K562 (cell line): Measurements from ENCODE around the gene ARAP1. TPM values are rescaled to one million over a fixed set of nuclear protein-coding genes. Genes with fewer than 3 reads are reported as not detected.
A peak's percentile ranks its signal among the peaks of the same experiment; 100 is the strongest.

ENCODE experiments used
- ELF4 ChIP-seq: fragments of 450-650 bp; formaldehyde crosslinking; IDR thresholded peaks from 2 replicates; pipeline ENCODE4 v1.4.0; 2022; ENCODE audit warnings: missing genetic modification characterization
- FOXA3 ChIP-seq, 2 experiments: fragments of 450-650 bp in 1 of 2; sonication (generic) in 1 of 2; formaldehyde crosslinking; IDR thresholded peaks in 1 of 2; conservative IDR thresholded peaks in 1 of 2; 2 replicates each; pipeline versions ENCODE4 v1.4.0 to v1.8.0; 2020 to 2022; ENCODE audit warnings: mild to moderate bottlenecking in 2 of 2, missing genetic modification reagents in 1 of 2
- JUND ChIP-seq, 2 experiments: IDR thresholded peaks; 2 replicates in 1 of 2; 3 replicates in 1 of 2; pipeline ENCODE4 v1.6.1; 2011; ENCODE audit warnings: borderline replicate concordance in 2 of 2, low read depth in 2 of 2, low read length in 2 of 2, improper control_type of control experiment in 1 of 2, missing biosample characterization in 1 of 2, missing genetic modification characterization in 1 of 2, missing genetic modification reagents in 1 of 2
- SETDB1 ChIP-seq: IDR thresholded peaks from one replicate; pipeline ENCODE4 v1.6.1; 2012; ENCODE audit warnings: low read length, control low read depth, inconsistent platforms
- SIRT6 ChIP-seq: IDR thresholded peaks from one replicate; pipeline ENCODE4 v1.6.1; 2012; ENCODE audit warnings: low read depth, mild to moderate bottlenecking, control low read depth, inconsistent platforms, low read length, moderate library complexity
- SP1 ChIP-seq: sonication (generic); formaldehyde crosslinking; IDR thresholded peaks from 2 replicates; pipeline ENCODE4 v1.8.1; 2022; ENCODE audit warnings: mild to moderate bottlenecking, missing genetic modification reagents
- TAF15 ChIP-seq: fragments of 200-400 bp; formaldehyde crosslinking; IDR thresholded peaks from 2 replicates; pipeline ENCODE4 v1.6.1; 2017; ENCODE audit warnings: mild to moderate bottlenecking, low read depth, low read length, moderate library complexity
- TOE1 ChIP-seq, 2 experiments: fragments of 450-650 bp in 1 of 2; sonication (generic) in 1 of 2; formaldehyde crosslinking in 1 of 2; IDR thresholded peaks; 2 replicates each; pipeline versions ENCODE4 v1.7.1 to v1.8.0; 2016 to 2022; ENCODE audit warnings: borderline replicate concordance in 2 of 2, mild to moderate bottlenecking in 2 of 2, antibody characterized with exemption in 1 of 2, inconsistent platforms in 1 of 2, low read depth in 1 of 2, missing genetic modification reagents in 1 of 2, moderate library complexity in 1 of 2
- polyA plus RNA-seq, 8 experiments: library from polyadenylated mRNA; depleted of rRNA in 4 of 8; stranded (reverse) in 5 of 8; unstranded in 3 of 8; fragments of >200 nt; fragmentation: Nextera tagmentation in 2 of 8; fragmentation: Illumina TruSeq in 1 of 8; extraction: Ambion mirVana in 2 of 8; extraction: Trizol in 1 of 8; gene quantifications; 2 replicates each; pipeline versions ENCODE4 v1.2.1 to v1.2.3, GENCODE V29; 2011 to 2014; ENCODE audit warnings: inconsistent platforms in 1 of 8, missing spikeins in 1 of 8
- total RNA-seq, 7 experiments: library from RNA; depleted of rRNA in 6 of 7; stranded (reverse); fragments of >200 nt in 6 of 7; fragmentation: Illumina TruSeq in 2 of 7; extraction: Trizol in 2 of 7; gene quantifications; 2 replicates each; pipeline versions ENCODE4 v1.2.1 to v1.2.3, GENCODE V29; 2011 to 2021; ENCODE audit warnings: low replicate concordance in 1 of 7
- TF ChIP-seq, protein P1 (sequence below): fragments of 250-450 bp; sonication (Bioruptor Pico); IDR thresholded peaks from 2 replicates; pipeline ENCODE4 v1.4.0; 2020; ENCODE audit warnings: mild to moderate bottlenecking, moderate library complexity, borderline replicate concordance
- TF ChIP-seq, protein P2 (sequence below): fragments of 250-450 bp; sonication (Bioruptor Pico); IDR thresholded peaks from 2 replicates; pipeline ENCODE4 v1.8.0; 2022; ENCODE audit warnings: moderate library complexity, mild to moderate bottlenecking, inconsistent platforms
- TF ChIP-seq, protein P3 (sequence below): fragments of 450-650 bp; IDR thresholded peaks from 2 replicates; pipeline ENCODE4 v1.7.0; 2016; ENCODE audit warnings: borderline replicate concordance
- TF ChIP-seq, protein P4 (sequence below): fragments of 450-650 bp; IDR thresholded peaks from 2 replicates; pipeline ENCODE4 v1.6.1; 2016; ENCODE audit warnings: mild to moderate bottlenecking
- TF ChIP-seq, protein P5 (sequence below): fragments of 450-650 bp; IDR thresholded peaks from 2 replicates; pipeline ENCODE4 v1.7.1; 2018; ENCODE audit warnings: mild to moderate bottlenecking, low read depth; ENCODE audit not compliant: partially characterized antibody

The ARAP1 gene
- total and polyA plus RNA-seq, 9 of the 15 experiments (the other 6 are each of a cell fraction or from before 2014, with no cell fraction given), result 0.23 to 67.0 (median 24.6) TPM

DNA sequence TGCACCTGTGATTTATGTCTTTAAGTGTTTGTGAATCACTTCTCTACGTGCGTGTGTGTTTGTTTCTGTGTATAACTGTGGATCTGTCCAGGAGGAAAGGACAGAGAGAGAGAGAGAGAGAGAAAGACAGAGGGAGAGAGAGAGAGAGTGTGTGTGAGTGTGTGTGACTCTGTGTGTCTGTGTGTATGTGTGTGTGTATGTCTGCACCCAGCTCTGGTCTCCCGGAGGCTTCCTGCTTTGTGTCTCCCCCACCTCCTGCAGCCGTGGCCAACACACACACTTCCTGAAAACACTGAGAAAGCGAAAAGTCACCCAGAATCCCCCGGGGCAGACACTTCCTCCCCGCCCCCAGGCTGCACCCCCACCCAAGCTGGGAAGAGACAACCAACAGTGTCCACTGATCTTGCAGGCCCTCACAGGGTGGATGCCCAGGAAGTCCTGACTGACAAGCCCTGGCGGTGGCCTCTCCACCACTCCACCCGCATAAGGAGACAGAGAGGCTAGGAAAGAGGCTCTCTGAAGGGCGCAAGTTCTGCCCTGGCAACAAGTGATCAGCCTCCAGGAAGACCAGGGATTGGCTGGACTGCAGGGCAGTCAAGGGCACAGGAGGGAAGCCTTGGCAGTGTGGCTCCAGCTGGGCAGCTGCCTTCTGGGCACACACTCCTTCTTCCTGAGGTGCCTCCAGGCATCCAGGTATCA lies 30.0 kb downstream of the ARAP1 start (continued):
- TF ChIP-seq, protein P1, sequence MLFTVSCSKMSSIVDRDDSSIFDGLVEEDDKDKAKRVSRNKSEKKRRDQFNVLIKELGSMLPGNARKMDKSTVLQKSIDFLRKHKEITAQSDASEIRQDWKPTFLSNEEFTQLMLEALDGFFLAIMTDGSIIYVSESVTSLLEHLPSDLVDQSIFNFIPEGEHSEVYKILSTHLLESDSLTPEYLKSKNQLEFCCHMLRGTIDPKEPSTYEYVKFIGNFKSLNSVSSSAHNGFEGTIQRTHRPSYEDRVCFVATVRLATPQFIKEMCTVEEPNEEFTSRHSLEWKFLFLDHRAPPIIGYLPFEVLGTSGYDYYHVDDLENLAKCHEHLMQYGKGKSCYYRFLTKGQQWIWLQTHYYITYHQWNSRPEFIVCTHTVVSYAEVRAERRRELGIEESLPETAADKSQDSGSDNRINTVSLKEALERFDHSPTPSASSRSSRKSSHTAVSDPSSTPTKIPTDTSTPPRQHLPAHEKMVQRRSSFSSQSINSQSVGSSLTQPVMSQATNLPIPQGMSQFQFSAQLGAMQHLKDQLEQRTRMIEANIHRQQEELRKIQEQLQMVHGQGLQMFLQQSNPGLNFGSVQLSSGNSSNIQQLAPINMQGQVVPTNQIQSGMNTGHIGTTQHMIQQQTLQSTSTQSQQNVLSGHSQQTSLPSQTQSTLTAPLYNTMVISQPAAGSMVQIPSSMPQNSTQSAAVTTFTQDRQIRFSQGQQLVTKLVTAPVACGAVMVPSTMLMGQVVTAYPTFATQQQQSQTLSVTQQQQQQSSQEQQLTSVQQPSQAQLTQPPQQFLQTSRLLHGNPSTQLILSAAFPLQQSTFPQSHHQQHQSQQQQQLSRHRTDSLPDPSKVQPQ (CRISPR knock-in tag), result no peak
- TF ChIP-seq ELF4 (CRISPR knock-in tag) (peak; percentile 90), JUND (IDR thresholded peaks at IDR 0.05; ENCODE audit: borderline replicate concordance, low read depth, low read length) (no peak), JUND (tag; IDR thresholded peaks at IDR 0.05; ENCODE audit: borderline replicate concordance, low read depth, low read length) (no peak), TAF15 (no peak), FOXA3 (CRISPR knock-in tag; conservative IDR thresholded peaks at IDR 0.05 in 1 of 2, IDR thresholded peaks at IDR 0.05 in 1 of 2) (no peak), SIRT6 (no peak), SP1 (CRISPR knock-in tag) (no peak), SETDB1 (no peak), TOE1 (IDR thresholded peaks at IDR 0.05; ENCODE audit: borderline replicate concordance) (no peak), TOE1 (CRISPR knock-in tag; IDR thresholded peaks at IDR 0.05; ENCODE audit: borderline replicate concordance, low read depth) (no peak)
- TF ChIP-seq, protein P2, sequence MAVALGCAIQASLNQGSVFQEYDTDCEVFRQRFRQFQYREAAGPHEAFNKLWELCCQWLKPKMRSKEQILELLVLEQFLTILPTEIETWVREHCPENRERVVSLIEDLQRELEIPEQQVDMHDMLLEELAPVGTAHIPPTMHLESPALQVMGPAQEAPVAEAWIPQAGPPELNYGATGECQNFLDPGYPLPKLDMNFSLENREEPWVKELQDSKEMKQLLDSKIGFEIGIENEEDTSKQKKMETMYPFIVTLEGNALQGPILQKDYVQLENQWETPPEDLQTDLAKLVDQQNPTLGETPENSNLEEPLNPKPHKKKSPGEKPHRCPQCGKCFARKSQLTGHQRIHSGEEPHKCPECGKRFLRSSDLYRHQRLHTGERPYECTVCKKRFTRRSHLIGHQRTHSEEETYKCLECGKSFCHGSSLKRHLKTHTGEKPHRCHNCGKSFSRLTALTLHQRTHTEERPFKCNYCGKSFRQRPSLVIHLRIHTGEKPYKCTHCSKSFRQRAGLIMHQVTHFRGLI (CRISPR knock-in tag), result no peak
- TF ChIP-seq, protein P3, sequence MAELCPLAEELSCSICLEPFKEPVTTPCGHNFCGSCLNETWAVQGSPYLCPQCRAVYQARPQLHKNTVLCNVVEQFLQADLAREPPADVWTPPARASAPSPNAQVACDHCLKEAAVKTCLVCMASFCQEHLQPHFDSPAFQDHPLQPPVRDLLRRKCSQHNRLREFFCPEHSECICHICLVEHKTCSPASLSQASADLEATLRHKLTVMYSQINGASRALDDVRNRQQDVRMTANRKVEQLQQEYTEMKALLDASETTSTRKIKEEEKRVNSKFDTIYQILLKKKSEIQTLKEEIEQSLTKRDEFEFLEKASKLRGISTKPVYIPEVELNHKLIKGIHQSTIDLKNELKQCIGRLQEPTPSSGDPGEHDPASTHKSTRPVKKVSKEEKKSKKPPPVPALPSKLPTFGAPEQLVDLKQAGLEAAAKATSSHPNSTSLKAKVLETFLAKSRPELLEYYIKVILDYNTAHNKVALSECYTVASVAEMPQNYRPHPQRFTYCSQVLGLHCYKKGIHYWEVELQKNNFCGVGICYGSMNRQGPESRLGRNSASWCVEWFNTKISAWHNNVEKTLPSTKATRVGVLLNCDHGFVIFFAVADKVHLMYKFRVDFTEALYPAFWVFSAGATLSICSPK, result no peak
- TF ChIP-seq, protein P4, sequence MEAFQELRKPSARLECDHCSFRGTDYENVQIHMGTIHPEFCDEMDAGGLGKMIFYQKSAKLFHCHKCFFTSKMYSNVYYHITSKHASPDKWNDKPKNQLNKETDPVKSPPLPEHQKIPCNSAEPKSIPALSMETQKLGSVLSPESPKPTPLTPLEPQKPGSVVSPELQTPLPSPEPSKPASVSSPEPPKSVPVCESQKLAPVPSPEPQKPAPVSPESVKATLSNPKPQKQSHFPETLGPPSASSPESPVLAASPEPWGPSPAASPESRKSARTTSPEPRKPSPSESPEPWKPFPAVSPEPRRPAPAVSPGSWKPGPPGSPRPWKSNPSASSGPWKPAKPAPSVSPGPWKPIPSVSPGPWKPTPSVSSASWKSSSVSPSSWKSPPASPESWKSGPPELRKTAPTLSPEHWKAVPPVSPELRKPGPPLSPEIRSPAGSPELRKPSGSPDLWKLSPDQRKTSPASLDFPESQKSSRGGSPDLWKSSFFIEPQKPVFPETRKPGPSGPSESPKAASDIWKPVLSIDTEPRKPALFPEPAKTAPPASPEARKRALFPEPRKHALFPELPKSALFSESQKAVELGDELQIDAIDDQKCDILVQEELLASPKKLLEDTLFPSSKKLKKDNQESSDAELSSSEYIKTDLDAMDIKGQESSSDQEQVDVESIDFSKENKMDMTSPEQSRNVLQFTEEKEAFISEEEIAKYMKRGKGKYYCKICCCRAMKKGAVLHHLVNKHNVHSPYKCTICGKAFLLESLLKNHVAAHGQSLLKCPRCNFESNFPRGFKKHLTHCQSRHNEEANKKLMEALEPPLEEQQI, result no peak
- TF ChIP-seq, protein P5, sequence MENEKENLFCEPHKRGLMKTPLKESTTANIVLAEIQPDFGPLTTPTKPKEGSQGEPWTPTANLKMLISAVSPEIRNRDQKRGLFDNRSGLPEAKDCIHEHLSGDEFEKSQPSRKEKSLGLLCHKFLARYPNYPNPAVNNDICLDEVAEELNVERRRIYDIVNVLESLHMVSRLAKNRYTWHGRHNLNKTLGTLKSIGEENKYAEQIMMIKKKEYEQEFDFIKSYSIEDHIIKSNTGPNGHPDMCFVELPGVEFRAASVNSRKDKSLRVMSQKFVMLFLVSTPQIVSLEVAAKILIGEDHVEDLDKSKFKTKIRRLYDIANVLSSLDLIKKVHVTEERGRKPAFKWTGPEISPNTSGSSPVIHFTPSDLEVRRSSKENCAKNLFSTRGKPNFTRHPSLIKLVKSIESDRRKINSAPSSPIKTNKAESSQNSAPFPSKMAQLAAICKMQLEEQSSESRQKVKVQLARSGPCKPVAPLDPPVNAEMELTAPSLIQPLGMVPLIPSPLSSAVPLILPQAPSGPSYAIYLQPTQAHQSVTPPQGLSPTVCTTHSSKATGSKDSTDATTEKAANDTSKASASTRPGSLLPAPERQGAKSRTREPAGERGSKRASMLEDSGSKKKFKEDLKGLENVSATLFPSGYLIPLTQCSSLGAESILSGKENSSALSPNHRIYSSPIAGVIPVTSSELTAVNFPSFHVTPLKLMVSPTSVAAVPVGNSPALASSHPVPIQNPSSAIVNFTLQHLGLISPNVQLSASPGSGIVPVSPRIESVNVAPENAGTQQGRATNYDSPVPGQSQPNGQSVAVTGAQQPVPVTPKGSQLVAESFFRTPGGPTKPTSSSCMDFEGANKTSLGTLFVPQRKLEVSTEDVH, result no peak
